HEK293 (cell line): ENCODE measurements around the gene PSMC2.

Experiments
- BCL11A ChIP-seq: fragments of 450-650 bp; formaldehyde crosslinking; IDR thresholded peaks from 2 replicates; pipeline ENCODE4 v1.5.1; 2016; ENCODE audit warnings: low read depth, missing biosample characterization, missing genetic modification characterization
- CTCF ChIP-seq: fragments of 450-650 bp; formaldehyde crosslinking; IDR thresholded peaks from 2 replicates; pipeline ENCODE4 v1.5.1; 2016; ENCODE audit warnings: missing biosample characterization, missing genetic modification characterization
- HOXA7 ChIP-seq: sonication (generic); formaldehyde crosslinking; IDR thresholded peaks from 2 replicates; pipeline ENCODE4 v1.8.1; 2022; ENCODE audit warnings: missing genetic modification reagents, borderline replicate concordance
- ZBTB20 ChIP-seq: fragments of 450-650 bp; formaldehyde crosslinking; IDR thresholded peaks from 2 replicates; pipeline ENCODE4 v1.5.1; 2016; ENCODE audit warnings: missing biosample characterization, missing genetic modification characterization
- ZNF140 ChIP-seq: fragments of 450-650 bp; formaldehyde crosslinking; IDR thresholded peaks from 2 replicates; pipeline ENCODE4 v1.5.1; 2016; ENCODE audit warnings: missing biosample characterization, missing genetic modification characterization
- ZNF239 ChIP-seq: fragments of 450-650 bp; formaldehyde crosslinking; IDR thresholded peaks from 2 replicates; pipeline ENCODE4 v1.5.1; 2016; ENCODE audit warnings: missing biosample characterization, missing genetic modification characterization
- ZNF311 ChIP-seq: fragments of 450-650 bp; formaldehyde crosslinking; IDR thresholded peaks from 2 replicates; pipeline ENCODE4 v1.5.1; 2017; ENCODE audit warnings: missing biosample characterization, missing genetic modification characterization, borderline replicate concordance
- ZNF501 ChIP-seq: fragments of 450-650 bp; formaldehyde crosslinking; IDR thresholded peaks from 2 replicates; pipeline ENCODE4 v1.5.1; 2016; ENCODE audit warnings: missing biosample characterization, missing genetic modification characterization
- TF ChIP-seq, protein P1 (sequence below): fragments of 450-650 bp; formaldehyde crosslinking; IDR thresholded peaks from 2 replicates; pipeline ENCODE4 v1.5.1; 2016; ENCODE audit warnings: missing biosample characterization, missing genetic modification characterization

GRCh38 chr7:103418241-103418640 lies 70.8 kb downstream of the PSMC2 start:
- TF ChIP-seq HOXA7 (CRISPR knock-in tag) (no peak), ZNF140 (no peak), CTCF (tag by site-specific recombination) (no peak), ZNF311 (tag by site-specific recombination) (no peak), ZNF501 (tag by site-specific recombination) (no peak), BCL11A (tag by site-specific recombination) (no peak), ZBTB20 (tag by site-specific recombination) (no peak), ZNF239 (no peak)
- TF ChIP-seq, protein P1, sequence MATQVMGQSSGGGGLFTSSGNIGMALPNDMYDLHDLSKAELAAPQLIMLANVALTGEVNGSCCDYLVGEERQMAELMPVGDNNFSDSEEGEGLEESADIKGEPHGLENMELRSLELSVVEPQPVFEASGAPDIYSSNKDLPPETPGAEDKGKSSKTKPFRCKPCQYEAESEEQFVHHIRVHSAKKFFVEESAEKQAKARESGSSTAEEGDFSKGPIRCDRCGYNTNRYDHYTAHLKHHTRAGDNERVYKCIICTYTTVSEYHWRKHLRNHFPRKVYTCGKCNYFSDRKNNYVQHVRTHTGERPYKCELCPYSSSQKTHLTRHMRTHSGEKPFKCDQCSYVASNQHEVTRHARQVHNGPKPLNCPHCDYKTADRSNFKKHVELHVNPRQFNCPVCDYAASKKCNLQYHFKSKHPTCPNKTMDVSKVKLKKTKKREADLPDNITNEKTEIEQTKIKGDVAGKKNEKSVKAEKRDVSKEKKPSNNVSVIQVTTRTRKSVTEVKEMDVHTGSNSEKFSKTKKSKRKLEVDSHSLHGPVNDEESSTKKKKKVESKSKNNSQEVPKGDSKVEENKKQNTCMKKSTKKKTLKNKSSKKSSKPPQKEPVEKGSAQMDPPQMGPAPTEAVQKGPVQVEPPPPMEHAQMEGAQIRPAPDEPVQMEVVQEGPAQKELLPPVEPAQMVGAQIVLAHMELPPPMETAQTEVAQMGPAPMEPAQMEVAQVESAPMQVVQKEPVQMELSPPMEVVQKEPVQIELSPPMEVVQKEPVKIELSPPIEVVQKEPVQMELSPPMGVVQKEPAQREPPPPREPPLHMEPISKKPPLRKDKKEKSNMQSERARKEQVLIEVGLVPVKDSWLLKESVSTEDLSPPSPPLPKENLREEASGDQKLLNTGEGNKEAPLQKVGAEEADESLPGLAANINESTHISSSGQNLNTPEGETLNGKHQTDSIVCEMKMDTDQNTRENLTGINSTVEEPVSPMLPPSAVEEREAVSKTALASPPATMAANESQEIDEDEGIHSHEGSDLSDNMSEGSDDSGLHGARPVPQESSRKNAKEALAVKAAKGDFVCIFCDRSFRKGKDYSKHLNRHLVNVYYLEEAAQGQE: no peak
